ENCODE results near the gene TLE3. TPM values are rescaled to one million over a fixed set of nuclear protein-coding genes. Genes with fewer than 3 reads are reported as not detected.
"Not testable (repeated sequence)": the region's sequence is repeated elsewhere in the genome, so short reads cannot be mapped to it uniquely, and the experiment has no call there.

Gene TLE3
- 95.5 and 142 TPM in 2 replicates for total RNA-seq

- peak; percentile 79 for DNase-seq (ENCODE audit: extremely low read depth, low read depth, low spot score)
These were observed at the start of gene TLE3 for GRCh38 chr15:70097321-70098152. TLE3 (minus strand) TSS chr15:70097917; CDS start chr15:70096798, 1,119 bp downstream.

GRCh38 chr15:70147178-70147760, 49.6 kb upstream of the TLE3 start:
- no peak for DNase-seq (ENCODE audit: extremely low read depth, low read depth, low spot score)

GRCh38 chr15:70146771-70147170, 49.1 kb upstream of the TLE3 start:
- DNase-seq (ENCODE audit: extremely low read depth, low read depth, low spot score): no peak

- DNase-seq (ENCODE audit: extremely low read depth, low read depth, low spot score): no peak
These were observed 48.4 kb upstream of the TLE3 start for GRCh38 chr15:70146162-70146561.

GRCh38 chr15:70145261-70145660, 47.5 kb upstream of the TLE3 start:
- DNase-seq (ENCODE audit: extremely low read depth, low read depth, low spot score): no peak

- no peak for DNase-seq (ENCODE audit: extremely low read depth, low read depth, low spot score)
These were observed 44.8 kb upstream of the TLE3 start for GRCh38 chr15:70142322-70143191.

GRCh38 chr15:70142072-70142321, 44.3 kb upstream of the TLE3 start:
- DNase-seq (ENCODE audit: extremely low read depth, low read depth, low spot score): no peak

GRCh38 chr15:70141376-70142071, 43.8 kb upstream of the TLE3 start:
- no peak for DNase-seq (ENCODE audit: extremely low read depth, low read depth, low spot score)

GRCh38 chr15:70140543-70141375, 43.0 kb upstream of the TLE3 start:
- no peak for DNase-seq (ENCODE audit: extremely low read depth, low read depth, low spot score)

GRCh38 chr15:70140025-70140542, 42.4 kb upstream of the TLE3 start:
- DNase-seq (ENCODE audit: extremely low read depth, low read depth, low spot score): no peak

GRCh38 chr15:70137967-70138366, 40.2 kb upstream of the TLE3 start:
- no peak for DNase-seq (ENCODE audit: extremely low read depth, low read depth, low spot score)

- not testable (repeated sequence) for DNase-seq (ENCODE audit: extremely low read depth, low read depth, low spot score)
These were observed 39.3 kb upstream of the TLE3 start for GRCh38 chr15:70137021-70137420.

- no peak for DNase-seq (ENCODE audit: extremely low read depth, low read depth, low spot score)
These were observed 36.2 kb upstream of the TLE3 start for GRCh38 chr15:70133781-70134421.

GRCh38 chr15:70133296-70133695, 35.6 kb upstream of the TLE3 start:
- DNase-seq (ENCODE audit: extremely low read depth, low read depth, low spot score): no peak

GRCh38 chr15:70132571-70132970, 34.9 kb upstream of the TLE3 start:
- no peak for DNase-seq (ENCODE audit: extremely low read depth, low read depth, low spot score)

- no peak for DNase-seq (ENCODE audit: extremely low read depth, low read depth, low spot score)
These were observed 34.4 kb upstream of the TLE3 start for GRCh38 chr15:70132139-70132538.

GRCh38 chr15:70128414-70129140, 30.9 kb upstream of the TLE3 start:
- no peak for DNase-seq (ENCODE audit: extremely low read depth, low read depth, low spot score)

GRCh38 chr15:70127770-70128413, 30.2 kb upstream of the TLE3 start:
- no peak for DNase-seq (ENCODE audit: extremely low read depth, low read depth, low spot score)

Measured in glomerular endothelial cell (primary cell).